ENCODE data around the gene MAST4.

MAST4 gene

DNA sequence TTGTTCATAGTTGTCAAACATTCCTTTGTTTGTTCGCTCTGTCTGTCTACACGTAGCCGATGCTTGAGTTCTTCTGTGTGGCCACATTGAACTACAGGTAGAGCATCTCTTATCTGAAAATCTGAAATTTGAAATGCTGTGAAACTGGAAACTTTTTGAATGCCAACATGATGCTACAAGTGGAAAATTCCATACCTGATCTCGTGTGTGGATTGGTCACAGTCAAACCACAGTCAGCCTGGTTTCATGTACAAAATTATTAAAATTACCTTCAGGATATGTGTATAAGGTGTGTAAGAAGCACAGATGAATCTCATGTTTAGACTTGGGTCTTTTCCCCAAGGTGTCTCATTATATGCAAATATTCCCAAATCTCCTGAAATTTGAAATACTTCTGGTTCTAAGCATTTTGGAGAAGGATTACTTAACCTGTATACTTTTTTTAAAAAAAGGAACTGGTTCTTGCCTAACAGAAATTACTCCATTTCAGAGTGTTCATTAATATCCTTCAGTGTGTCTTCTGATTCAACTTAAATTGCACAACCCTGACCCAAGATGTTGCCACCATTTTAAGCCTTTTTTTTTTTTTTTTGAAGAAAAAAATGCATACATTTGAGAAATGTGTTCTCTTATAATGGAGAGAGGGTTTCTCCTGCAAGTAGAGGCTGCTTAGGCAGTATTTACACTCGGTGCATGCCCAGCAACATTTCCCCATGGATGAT is 254.3 kb downstream of the MAST4 start:
- DNase-seq, result no peak

DNA sequence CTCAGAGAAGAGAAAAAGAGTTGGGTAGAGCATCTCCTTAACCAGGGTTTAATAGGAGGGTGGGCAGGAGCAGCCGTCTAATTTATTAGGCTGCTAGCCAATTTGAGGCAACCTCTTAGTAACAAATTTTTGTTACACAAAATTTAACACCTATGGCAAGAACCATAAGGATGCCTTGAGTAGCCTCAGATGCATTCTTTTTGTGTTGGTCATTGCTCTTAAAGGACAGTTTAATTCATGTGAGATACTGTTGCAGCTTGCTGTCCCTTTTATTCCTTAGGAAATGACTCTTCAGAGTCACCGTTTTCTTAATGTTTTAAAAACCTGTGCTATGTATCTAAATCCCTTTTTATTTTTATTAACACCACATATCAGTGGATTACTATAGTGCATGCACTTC is 255.1 kb downstream of the MAST4 start:
- no peak for DNase-seq

DNA sequence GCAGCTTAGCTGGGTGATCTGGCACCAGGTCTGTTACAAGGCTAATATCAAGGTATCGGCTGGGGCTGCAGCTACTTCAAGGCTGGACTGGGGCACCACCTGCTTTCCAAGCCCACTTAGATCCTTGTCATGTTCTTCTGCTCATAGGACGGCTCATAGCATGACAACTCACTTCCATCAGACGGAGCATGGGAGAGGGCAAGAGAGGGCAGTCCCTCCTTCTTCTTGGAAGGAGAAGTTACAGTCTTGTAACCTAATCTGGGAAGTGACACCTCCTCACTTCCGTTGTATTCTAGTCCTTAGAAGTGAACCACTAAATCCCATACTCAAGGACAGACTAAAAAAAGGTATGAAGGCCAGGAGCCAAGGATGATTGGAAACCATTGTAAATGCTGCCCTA is 258.2 kb downstream of the MAST4 start:
- no peak for DNase-seq

DNA sequence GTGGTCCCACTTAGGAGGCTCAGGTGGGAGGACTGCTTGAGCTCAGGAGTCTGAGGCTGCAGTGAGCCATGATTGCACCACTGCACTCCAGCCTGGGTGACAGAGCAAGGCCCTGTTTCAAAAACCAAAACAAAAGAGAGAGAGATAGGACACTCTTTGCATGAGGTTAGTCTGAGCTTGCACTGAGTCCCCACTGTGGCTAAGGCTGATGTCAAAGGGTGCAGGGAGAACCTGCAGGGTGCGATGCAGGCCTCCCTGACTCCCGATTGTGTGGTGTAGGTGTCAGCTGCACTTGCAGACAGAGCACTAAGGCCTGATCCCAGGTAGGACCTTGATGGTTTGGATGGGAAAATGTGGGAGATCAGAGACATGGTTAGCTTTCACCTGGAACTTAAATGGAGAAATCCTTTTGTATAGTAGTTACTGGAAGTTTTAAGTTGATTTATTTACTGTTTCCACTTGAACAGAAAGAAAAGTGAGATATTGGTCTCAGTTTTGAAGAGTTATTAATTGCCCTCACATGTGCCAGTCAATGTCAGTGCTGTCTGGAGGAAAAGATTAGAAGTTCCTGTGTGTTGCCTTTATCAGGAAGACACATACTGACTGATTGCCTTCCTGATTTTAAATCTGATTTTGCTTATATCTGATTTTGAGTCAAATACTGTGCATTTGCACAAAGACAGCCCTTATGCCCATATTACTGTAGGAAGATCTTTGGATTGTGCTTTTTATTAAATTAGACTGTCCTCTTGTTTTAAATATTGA is 260.0 kb downstream of the MAST4 start:
- no peak for DNase-seq

DNA sequence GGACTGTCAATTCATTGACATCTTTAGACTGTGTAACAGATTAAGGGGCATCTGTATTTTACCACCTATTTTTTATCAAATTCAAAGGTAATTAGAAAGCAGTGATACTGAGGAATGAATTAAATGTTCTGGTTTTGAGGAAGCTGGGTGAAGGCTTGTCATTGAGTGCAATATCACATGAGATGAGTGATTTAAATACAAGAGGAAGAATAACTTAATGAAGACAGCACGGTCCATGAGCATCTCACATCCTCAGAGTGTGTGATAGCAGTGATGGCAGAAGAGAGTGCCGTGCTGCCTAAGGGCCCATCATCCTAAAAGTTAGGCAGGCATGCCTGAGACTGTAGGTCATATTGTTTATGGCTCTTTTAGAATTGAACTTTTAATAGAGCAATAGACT is 263.3 kb downstream of the MAST4 start:
- no peak for DNase-seq

DNA sequence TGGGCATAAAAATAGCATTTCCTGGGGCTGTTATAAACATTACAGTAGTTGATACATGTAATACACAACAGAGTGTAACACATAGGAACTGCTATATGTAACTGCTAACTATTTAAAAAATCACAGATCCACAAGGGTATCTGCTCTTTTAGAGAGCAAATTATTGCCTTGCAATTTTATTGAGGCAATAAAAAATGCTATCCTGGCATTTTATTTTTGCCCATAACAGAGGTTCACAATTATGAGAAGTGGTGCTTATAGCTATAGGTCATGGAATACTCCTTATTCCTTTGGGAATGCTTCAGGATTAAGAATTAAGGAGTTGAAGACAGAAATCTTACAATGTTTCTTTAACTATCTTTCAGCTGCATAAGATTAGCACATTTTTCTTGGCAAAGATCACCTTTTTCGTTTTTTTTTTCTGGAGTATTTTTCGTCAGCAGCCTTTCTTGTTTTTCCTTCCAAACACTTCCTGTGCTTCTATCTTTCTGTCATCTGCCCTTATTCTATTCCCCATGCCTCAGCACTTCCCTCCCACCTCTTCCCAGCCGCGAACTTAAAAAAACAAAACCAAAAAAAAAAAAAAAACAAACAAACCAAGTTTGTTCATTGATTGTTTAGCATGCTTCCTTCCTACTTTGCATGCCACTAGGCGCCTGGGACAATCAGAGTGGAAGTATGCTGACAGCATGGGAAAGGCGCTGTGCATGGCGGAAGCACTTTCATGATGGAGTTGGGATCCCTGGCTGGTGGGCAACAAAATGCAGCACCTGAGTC is 264.2 kb downstream of the MAST4 start:
- no peak for DNase-seq

DNA sequence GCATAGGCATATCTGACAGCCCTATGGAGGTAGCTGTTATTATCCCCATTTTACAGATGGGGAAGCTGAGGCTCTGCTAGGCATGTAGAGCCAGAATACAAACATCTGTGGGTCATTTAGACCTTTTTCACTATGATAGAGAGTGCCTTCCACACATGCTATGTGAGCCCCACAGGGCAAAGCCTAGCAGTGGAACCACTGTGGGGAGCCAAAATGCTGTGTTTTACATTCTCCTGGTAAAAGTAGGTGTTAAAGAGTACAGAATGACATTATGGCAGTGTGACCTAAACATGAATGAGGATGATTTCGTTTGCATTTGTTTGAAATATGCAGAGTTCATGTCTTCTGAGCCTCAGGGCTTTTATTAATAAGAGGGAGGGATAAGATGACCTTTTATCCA is 265.2 kb downstream of the MAST4 start:
- no peak for DNase-seq

DNA sequence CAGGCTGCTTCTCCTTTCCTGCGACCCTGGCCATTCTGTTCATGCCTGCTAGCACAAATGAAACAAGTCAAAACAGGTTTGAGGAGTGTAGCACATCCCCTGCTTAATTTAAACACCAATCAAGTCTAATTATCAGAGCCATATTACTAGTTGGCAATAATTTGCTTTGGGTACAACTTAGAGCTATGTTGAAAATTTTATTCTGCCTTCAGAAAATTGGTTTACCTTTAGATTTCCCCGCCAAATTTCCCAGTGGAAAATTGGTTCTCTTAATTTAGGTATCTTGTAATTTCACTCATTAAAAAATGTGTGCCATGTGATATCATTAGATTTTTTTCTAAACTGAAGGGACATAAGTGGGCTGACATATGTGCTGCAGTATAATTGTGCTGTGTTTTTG is 265.8 kb downstream of the MAST4 start:
- no peak for DNase-seq

DNA sequence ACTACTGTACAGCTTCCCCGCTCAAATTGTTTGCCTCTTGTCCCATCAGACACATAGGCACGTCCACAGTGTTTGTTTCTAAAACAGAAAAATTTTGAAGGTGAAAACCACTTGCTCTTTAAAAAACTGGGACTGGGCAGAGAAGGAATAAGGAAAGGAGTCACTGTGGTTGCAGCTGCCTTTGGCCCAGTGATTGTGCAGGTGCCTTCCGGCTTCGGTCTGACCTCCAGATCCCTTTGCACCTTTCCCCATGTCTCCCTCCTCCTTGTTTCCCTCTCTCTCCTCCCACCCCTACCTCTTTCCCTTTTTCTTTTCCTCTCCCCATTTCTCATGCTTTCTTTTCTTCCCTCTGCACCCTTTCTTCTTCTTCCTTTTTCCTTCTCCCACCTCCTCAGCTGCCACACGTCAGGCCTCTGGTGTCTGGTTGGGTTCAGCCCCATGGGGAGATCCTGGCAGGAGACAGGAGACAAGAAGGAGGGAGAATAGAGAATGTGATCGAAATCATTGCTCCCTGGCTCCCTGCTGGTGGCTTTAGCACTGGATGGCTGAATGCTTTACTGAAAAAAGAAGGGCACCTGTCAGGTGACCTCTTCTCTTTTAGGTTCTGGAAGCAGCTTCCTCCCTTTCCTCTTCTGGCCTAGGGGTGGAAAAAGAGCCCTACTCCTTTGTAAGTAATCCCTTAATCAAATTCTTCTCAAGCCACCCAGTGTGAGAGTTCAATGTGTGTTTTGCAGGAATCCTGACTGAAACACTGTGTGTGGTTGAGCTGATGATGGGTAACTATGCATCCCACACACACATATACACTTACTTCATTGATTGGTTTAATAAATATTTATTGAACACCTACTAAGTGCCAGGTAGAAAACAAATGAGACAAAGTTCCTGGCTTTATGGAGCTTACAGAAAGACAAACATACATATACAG is 267.3 kb downstream of the MAST4 start:
- no peak for DNase-seq

DNA sequence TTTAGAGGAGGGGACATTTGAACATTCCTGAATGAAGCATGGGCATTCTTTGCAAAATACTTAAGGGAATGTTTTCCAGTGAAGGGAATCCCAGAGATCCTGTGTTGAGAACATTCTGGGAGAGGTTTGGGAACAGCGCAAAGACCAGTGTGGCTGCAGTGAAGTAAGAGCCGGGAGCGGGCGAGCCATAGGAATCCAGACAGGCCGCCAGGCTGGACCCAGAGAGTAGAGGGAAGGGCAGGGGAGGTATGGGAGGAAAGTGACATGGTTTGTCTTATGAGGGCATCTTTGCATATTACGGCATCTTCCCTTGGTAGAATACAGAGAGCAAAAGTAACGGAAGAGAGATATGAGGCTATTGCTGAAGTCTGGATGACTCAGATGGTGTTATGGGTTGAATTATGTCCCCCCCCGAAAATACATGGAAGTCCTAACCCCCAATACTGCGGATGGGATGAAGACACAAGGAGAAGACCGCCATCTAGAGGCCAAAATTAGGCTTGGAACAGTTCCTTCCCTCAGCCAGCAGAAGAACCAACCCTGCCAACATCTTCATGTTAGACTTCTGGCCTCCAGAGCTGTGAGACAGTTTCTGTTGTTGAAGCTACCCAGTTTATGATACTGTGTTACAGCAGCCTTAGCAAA is 268.2 kb downstream of the MAST4 start:
- DNase-seq, result peak; percentile 7

DNA sequence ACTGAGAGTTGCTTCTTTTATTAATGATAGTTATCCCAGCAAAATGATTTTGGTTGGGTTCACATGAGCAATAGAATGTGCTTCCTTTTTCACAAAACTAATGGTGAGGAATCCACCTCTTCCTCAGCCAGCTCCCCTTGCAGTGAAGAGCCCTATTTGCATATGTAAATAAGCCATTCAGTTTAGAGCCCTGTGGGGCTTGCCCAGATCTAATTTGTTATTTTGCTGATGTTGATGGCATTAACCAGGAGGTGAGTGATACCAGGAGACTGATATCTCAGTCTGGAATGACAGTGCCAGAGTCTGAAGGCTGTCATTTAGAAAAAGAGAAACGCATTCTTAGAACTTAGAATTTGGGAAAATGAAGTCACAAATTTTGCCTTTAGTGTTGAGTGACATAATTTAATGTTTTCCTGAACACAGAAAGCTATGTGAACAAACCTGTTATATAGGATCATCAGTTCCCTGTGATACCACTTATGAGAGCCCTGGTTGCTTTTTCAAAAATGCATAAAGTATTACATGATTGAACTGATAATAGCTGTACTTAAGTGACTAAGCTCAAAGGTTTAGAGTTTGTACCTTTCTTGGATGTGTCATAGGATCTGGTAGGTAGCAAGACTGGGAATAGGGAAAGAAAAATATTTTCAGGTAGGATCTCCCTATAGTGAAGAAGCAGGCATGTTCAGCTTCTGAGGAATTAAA is 271.6 kb downstream of the MAST4 start:
- no peak for DNase-seq

DNA sequence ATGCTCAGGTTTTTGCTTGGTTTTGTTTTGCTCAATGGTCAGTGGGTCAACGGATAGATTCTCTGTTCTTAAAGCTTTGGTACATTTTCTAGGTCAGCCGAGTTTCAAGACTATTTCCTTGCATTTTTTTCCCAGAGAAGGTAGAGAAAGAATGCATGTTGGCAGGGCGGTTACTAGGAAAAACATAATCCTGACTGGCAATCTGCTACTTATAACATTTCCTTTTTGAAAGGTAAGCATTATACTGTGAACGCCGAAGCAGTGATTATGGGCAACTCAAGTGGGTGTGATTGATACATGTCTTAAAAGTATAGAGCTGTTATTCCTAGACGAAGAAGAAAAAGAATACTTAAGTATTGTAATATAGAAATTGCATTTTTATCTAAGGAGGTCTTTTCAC is 273.2 kb downstream of the MAST4 start:
- no peak for DNase-seq

DNA sequence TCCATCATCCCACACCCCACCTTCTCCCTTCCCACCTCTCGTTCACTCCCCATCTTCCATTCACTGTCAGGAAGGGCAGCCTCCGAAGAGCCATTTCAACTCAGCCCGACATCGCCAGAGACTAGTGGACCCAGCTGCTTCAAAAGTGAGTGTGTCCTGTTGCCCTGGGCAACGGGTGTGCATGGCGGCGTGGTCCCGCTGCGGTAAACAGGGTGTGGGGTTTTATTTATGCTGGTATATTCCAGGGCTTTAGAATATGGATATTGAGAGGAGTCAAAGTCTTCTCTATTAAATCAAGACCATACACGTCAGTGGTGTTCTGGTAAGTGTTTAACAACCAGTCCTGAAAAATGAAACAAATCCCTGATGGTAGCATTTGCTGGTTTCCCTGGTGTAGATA is 274.5 kb downstream of the MAST4 start:
- DNase-seq, result no peak

DNA sequence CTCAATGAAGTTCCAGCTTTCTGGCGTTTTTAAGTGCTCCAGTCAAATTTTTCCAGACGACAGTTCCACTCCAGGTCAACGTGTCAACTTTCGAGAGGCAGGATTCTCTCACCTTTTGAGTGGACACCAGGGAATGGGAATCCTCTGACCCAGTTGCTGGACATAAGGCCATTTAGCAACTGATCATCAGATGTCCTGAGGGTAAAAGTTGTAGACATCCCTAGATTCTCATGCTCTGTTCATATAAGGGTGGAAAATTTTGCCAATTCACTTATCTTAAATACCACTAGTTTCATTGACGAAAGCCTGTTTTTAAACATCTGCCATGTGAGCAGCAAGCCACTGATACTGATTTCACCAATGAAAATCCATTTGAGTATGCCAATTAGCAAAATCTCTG is 275.5 kb downstream of the MAST4 start:
- no peak for DNase-seq

DNA sequence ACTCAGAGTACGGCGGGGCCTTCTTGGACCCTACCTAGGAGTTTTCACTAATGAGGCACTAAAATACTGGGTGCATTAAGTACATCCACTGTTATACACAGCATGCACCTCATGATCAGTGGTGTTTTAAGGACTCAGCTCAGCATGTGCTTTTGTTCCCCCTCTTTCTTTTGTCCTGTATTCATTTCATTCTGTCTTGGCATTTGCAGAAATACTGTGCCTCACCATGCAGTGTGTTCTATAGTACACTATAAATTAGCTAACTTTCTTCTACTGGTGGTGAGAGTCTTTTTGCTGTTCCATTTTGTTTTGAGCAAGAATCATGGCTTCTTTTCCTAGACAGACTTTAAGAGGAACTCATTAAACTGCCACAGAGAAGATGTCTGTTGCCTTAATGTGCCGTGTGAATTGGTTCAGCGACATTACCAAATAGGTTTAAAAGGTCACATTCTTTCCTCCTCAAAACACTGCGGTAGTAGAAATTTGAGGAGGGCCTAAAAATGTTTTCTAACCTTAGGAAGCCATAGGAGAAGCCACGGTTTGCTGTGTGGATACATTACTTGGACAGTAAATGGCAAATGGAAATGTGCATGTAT is 276.6 kb downstream of the MAST4 start:
- DNase-seq, result no peak

DNA sequence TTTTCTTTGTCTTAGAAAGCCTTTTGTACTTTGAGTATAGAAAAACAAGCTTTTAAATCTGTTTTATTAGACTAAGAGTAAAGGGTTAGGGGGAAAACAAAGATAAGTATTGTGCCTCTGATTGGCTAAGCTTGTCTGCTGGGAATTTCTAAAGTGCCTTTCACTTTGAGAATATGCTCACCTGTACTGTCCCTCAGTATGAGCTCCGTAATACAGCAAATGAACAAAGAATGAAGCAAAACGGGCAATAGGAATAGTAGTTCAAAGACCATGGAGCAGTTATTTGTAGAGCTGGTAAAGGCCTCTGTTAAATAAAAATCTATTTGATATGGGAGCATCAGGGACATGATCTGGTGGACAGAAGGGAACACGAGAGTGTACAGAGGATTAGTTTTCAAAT is 277.8 kb downstream of the MAST4 start:
- no peak for DNase-seq

DNA sequence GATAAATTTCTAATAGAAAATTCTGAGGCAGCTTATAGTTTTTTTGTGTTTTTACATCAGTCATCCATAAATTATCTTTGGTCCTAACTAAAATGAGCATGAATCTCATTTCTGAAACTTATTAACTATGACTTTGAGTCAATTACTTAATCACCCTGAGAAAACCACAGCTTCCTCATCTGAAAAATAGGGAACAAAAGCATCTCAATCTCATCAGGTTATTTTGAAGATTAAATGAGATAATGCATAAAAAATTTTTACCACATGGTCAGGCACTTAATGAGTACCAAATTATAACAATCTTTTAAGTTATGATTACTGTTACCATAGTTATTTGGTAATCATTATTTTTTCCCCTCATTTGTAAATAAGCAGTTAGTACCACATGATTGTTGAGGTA is 279.1 kb downstream of the MAST4 start:
- no peak for DNase-seq

DNA sequence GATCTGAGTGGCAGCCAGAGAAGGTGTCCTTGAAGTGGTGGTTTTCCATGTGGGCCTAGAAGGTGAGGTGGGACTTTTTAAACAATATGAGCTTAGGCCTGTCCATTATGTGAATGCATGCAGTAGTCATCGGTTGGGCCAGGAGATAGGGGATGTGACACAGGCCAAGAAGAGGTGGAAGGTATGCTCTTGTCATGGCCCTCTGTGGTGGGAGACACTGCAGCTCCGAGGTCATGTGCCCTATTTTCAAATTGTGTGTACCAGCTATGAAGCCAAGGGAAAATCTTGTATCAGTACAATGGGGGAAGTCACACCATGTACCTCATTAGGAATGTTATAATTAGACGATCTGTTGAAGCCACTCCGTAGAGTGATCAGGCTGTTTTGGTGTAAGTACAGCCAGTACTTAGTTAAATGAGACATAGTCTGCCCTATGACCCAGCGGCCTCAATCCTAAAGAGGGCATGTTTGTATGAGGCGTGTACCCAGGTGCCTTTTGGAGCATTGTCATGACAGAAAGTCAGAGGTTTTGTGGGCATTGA is 280.1 kb downstream of the MAST4 start:
- no peak for DNase-seq

DNA sequence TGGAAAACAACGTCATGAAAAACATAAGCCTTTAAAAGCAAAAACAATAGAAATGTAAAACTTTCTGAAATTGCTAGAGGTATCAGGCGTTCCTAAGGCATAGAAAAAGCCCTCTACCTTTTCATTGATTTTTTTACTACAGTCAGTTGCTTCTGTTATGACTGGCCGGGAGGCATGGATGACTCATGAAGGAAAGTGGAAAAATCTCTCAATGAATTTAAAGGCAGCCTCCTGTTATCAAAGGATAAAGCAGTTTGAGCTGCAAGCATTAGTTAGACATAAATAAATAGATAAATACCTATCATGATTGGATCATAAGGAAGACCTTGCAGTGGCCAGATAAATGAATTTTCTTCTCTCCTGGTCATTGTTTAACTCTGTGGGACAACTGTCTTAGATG is 281.6 kb downstream of the MAST4 start:
- no peak for DNase-seq

DNA sequence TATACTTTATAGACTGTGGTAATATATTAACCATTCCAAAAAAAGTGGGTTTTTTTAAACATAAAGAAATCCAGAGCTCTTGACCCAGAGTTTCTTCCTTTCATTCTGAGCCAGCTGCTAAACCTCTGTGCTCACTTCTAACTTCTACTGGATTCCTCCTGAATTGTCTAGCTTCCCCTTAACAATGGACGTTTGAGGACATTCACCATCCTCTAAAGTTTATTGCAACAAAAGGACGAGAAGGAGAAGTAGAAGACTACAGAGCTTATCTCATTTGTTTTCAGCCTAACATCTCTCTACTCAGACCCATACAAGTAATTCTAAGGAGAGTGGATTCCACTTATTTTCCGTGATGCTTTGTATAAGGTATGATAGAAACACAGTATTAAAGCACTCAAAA is 284.2 kb downstream of the MAST4 start:
- no peak for DNase-seq
